Testis (tissue), 3 donors: ENCODE results near the gene NFATC1. TPM values are rescaled to one million over a fixed set of nuclear protein-coding genes. Genes with fewer than 3 reads are reported as not detected.
"Not testable (repeated sequence)": the region's sequence is repeated elsewhere in the genome, so short reads cannot be mapped to it uniquely, and the experiment has no call there.

Source experiments
- DNase-seq: peaks from one replicate; pipeline ENCODE4 v3.0.0-alpha.2; 2019
- H3K27ac ChIP-seq, 2 donors: fragments of 200-600 bp; sonication (generic); one replicate each; pipeline ENCODE4 v1.5.1; 2019
- H3K27me3 ChIP-seq: fragments of 200-600 bp; sonication (generic); one replicate; pipeline ENCODE4 v1.5.1; 2019
- H3K36me3 ChIP-seq: fragments of 200-600 bp; sonication (generic); one replicate; pipeline ENCODE4 v1.5.1; 2017; ENCODE audit warnings: low read depth; ENCODE audit errors: missing control alignments
- H3K4me1 ChIP-seq: fragments of 200-600 bp; sonication (generic); one replicate; pipeline ENCODE4 v1.5.1; 2019
- H3K4me3 ChIP-seq, 2 donors: fragments of 200-600 bp; sonication (generic); one replicate each; pipeline ENCODE4 v1.5.1; 2017 to 2019
- H3K9me3 ChIP-seq: fragments of 200-600 bp; sonication (generic); one replicate; pipeline ENCODE4 v1.5.1; 2017
- POLR2A ChIP-seq: fragments of 450-650 bp; IDR thresholded peaks from one replicate; pipeline ENCODE4 v1.6.1; 2017; ENCODE audit warnings: antibody characterized with exemption, mild to moderate bottlenecking, moderate library complexity
- WGBS, 2 donors: methylation state at CpG; one replicate each; pipeline ENCODE4 v1.1.5; 2018; 5-methylcytosine and 5-hydroxymethylcytosine counted together
- intact Hi-C: fragments of 100-400 bp; cut with DNase I; formaldehyde crosslinking; loops from one replicate; pipeline ENCODE4 v1.15.1; 2023; ENCODE audit warnings: low total_unique reads
- polyA plus RNA-seq: library from polyadenylated mRNA; stranded (reverse); fragments of 350-450 nt; fragmentation: Illumina TruSeq; extraction: RNeasy Lipid Tissue Mini Kit (QIAGEN cat#74804); gene quantifications from one replicate; pipeline ENCODE4 v1.2.3, GENCODE V29; 2014; ENCODE audit warnings: low read depth, low replicate concordance; ENCODE audit not compliant: insufficient read depth
- total RNA-seq, 2 donors: library from RNA; depleted of rRNA; stranded (reverse); fragments of >200 nt; gene quantifications; one replicate each; pipeline ENCODE4 v1.2.3, GENCODE V29; 2016
- TF ChIP-seq, protein P1 (sequence below), 3 experiments: fragments of 450-650 bp in 2 of 3; fragments of 200-600 bp in 1 of 3; sonication (generic) in 1 of 3; IDR thresholded peaks; one replicate each; pipeline ENCODE4 v1.5.1; 2016 to 2019; ENCODE audit warnings: antibody characterized with exemption in 3 of 3, mild to moderate bottlenecking in 2 of 3, moderate library complexity in 1 of 3

The NFATC1 gene
- total and polyA plus RNA-seq, 3 donors from 2014 or later: 22.2 to 28.1 (median 27.5) TPM

DNA sequence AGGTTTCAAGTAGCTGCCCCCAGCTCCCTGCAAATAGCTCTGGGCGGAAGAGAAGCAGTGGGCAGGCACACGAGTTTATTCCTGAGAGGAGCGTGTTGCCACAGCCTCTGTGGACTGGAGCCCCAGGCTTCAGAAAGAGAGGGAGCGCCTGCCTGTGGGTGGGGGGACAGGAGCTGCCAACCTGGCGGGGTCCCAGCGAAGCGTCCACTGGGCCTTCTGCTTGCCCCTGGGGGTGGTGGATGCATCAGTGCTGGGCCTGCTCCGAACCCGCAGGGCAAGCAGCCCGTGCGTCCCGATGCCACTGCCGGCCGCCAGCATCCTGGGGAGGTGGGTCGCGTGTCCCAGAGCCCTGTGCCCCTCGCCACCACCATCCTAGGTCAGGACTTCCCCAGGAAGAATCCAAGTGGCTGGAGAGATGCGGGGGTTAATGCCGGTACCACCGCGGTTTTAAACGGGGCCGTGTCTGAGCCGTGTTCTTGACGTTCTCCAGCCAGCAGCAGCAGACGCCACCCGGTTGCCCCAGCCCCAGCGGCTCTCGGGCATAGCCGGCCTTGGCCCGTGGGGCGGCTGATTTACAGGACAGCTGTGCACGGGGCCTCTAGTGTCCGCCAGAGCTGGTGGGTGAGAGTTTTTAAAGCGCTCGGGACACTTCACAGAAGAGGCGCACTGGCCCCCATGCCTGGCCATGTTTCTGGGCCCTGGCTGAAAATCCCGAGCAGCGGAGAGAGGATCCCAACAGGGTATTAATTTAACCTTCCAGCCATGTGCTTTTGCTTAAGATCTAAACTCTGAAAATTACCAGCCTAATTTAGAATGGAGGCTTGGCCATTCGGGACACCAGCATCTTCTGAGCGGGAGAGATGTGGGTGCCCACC, 84.7 kb downstream of the NFATC1 start:
- intact Hi-C loops: no loop called here
- Histone ChIP-seq H3K4me1 (no peaks in the 10 kb centered on the region), H3K9me3 (no peaks in the 10 kb centered on the region), H3K27ac (no peak overlapping the region), H3K27me3 (no peaks in the 10 kb centered on the region), H3K36me3 (no peaks in the 10 kb centered on the region), H3K4me3 (no peak overlapping the region)
- TF ChIP-seq, protein P1, sequence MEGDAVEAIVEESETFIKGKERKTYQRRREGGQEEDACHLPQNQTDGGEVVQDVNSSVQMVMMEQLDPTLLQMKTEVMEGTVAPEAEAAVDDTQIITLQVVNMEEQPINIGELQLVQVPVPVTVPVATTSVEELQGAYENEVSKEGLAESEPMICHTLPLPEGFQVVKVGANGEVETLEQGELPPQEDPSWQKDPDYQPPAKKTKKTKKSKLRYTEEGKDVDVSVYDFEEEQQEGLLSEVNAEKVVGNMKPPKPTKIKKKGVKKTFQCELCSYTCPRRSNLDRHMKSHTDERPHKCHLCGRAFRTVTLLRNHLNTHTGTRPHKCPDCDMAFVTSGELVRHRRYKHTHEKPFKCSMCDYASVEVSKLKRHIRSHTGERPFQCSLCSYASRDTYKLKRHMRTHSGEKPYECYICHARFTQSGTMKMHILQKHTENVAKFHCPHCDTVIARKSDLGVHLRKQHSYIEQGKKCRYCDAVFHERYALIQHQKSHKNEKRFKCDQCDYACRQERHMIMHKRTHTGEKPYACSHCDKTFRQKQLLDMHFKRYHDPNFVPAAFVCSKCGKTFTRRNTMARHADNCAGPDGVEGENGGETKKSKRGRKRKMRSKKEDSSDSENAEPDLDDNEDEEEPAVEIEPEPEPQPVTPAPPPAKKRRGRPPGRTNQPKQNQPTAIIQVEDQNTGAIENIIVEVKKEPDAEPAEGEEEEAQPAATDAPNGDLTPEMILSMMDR (IDR thresholded peaks at IDR 0.05): no peak
- TF ChIP-seq POLR2A: no peak
- DNase-seq: no peak
- WGBS, 2 donors: 84 to 89% methylated on average over 21 to 41 of the region's 41 CpGs

DNA sequence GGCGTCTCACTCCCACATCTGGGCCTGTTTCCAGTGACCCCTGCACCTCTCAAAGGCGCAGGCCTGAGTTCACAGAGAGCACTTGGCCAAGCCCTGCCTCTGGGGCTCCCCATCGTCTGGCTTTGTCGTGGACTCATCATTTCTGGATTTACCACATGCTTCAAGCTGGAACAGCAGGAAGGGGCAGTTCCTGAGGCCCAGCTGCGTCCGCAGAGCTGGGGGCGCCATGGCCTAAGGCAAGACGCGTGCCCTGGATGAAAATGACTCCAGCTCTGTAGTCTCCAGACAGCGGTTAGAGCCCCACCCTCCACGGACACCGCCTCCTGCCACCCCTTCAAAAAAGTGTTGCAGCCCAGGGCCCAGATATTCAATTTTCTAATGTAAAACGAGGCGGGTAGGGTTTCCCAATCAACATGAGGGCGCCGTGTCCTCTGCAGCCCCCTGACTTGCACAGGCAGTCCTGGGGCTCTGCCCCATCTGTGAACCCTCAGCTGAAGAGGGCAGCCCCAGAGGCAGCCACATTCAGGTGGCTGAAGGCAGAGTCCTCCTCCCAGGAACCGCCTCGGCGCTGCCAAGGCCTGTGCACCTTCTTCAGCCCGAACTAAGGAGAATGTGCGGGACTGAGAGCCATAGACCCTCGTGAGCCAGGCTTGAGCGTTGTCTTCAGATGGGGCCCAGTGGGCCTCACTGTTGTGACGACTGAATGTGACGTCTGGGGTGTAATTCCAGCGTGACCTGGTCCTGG, 85.5 kb downstream of the NFATC1 start:
- intact Hi-C loops: no loop called here
- Histone ChIP-seq H3K27ac (no peak overlapping the region), H3K9me3 (no peaks in the 10 kb centered on the region), H3K4me1 (peaks cover 3% of the 10 kb centered on the region), H3K27me3 (no peaks in the 10 kb centered on the region), H3K36me3 (no peaks in the 10 kb centered on the region), H3K4me3 (no peak overlapping the region)
- DNase-seq: no peak
- TF ChIP-seq, protein P1 (IDR thresholded peaks at IDR 0.05): no peak
- no peak for TF ChIP-seq POLR2A
- WGBS, 2 donors: 93 to 97% methylated on average over 12 to 26 of the region's 26 CpGs

DNA sequence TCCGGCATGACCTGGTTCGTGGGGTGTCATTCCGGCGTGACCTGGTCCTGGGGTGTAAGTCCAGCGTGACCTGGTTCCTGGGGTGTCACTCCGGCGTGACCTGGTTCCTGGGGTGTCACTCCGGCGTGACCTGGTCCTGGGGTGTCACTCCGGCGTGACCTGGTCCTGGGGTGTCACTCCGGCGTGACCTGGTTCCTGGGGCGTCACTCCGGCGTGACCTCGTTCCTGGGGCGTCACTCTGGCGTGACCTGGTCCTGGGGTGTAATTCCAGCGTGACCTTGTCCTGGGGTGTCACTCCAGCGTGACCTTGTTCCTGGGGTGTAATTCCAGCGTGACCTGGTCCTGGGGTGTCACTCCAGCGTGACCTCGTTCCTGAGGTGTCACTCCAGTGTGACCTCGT, 87.7 kb downstream of the NFATC1 start:
- DNase-seq, H3K9me3 ChIP-seq, H3K4me3 ChIP-seq, H3K36me3 ChIP-seq, H3K4me1 ChIP-seq, H3K27me3 ChIP-seq, intact Hi-C loops, H3K27ac ChIP-seq: not testable (repeated sequence)
- WGBS, 2 donors: 95 to 100% methylated on average over 2 to 25 of the region's 25 CpGs

DNA sequence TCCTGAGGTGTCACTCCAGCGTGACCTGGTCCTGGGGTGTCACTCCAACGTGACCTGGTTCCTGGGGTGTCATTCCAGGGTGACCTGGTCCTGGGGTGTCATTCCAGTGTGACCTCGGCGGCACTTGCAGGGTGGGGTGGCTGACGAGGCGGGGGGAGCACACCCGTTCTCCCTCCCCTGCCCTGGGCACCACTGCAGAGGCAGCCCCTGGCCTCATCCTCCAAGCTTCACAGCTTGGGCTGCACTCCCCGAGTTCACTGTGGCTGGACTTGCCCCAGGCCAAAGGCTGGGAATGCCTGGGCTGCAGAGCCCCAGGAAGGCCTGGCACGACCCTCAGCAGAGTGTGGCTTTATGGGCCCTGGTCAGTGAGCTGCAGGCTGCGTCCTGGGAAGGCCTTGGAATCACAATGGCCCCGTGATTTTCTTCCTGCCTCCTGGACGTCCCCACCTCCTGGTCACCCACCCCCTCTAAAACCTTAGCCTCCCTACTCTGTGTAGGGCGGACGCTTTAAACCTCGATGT, 88.3 kb downstream of the NFATC1 start:
- Histone ChIP-seq H3K27me3 (no peaks in the 10 kb centered on the region), H3K4me3 (no peak overlapping the region), H3K9me3 (no peaks in the 10 kb centered on the region), H3K36me3 (no peaks in the 10 kb centered on the region), H3K27ac (no peak overlapping the region), H3K4me1 (peaks cover 3% of the 10 kb centered on the region)
- intact Hi-C loops: no loop called here
- TF ChIP-seq POLR2A: no peak
- TF ChIP-seq, protein P1 (IDR thresholded peaks at IDR 0.05): no peak
- WGBS, 2 donors: 86 to 91% methylated on average over 5 to 15 of the region's 15 CpGs
- no peak for DNase-seq
